GM12874 (cell line): Measurements from ENCODE around the gene PPARA.

Experiments
- CTCF ChIP-seq: IDR thresholded peaks from 2 replicates; pipeline ENCODE4 v1.5.1; 2011; ENCODE audit warnings: low read depth, mild to moderate bottlenecking, control low read depth, low read length, moderate library complexity; ENCODE audit not compliant: insufficient read depth

The PPARA gene

GRCh38 chr22:46219636-46220035 lies 69.3 kb downstream of the PPARA start:
- TF ChIP-seq CTCF, result no peak

- TF ChIP-seq CTCF, result no peak
Measured at GRCh38 chr22:46220921-46221320, 70.6 kb downstream of the PPARA start.

- no peak for TF ChIP-seq CTCF
Measured at GRCh38 chr22:46224044-46224897, 73.9 kb downstream of the PPARA start.

GRCh38 chr22:46224898-46225290 lies 74.6 kb downstream of the PPARA start:
- no peak for TF ChIP-seq CTCF

GRCh38 chr22:46225631-46226030 lies 75.3 kb downstream of the PPARA start:
- TF ChIP-seq CTCF, result no peak

GRCh38 chr22:46226577-46226976 lies 76.3 kb downstream of the PPARA start:
- no peak for TF ChIP-seq CTCF

- TF ChIP-seq CTCF, result no peak
Measured at GRCh38 chr22:46229701-46230100, 79.4 kb downstream of the PPARA start.
